C4-2B (cell line): ENCODE results near the gene MGME1.

ENCODE experiments used
- H3K27ac ChIP-seq: fragments of 450-650 bp; 2 replicates; pipeline ENCODE4 v1.5.1; 2017
- ZFX ChIP-seq: fragments of 450-650 bp; IDR thresholded peaks from 2 replicates; pipeline ENCODE4 v1.6.1; 2017
- TF ChIP-seq, protein P1 (sequence below): fragments of 450-650 bp; conservative IDR thresholded peaks from 2 replicates; pipeline ENCODE4 v1.5.1; 2017; ENCODE audit warnings: mild to moderate bottlenecking

MGME1 gene

GRCh38 chr20:17935761-17936160 lies 33.1 kb upstream of the MGME1 start:
- TF ChIP-seq, protein P1, sequence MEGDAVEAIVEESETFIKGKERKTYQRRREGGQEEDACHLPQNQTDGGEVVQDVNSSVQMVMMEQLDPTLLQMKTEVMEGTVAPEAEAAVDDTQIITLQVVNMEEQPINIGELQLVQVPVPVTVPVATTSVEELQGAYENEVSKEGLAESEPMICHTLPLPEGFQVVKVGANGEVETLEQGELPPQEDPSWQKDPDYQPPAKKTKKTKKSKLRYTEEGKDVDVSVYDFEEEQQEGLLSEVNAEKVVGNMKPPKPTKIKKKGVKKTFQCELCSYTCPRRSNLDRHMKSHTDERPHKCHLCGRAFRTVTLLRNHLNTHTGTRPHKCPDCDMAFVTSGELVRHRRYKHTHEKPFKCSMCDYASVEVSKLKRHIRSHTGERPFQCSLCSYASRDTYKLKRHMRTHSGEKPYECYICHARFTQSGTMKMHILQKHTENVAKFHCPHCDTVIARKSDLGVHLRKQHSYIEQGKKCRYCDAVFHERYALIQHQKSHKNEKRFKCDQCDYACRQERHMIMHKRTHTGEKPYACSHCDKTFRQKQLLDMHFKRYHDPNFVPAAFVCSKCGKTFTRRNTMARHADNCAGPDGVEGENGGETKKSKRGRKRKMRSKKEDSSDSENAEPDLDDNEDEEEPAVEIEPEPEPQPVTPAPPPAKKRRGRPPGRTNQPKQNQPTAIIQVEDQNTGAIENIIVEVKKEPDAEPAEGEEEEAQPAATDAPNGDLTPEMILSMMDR = no peak
- TF ChIP-seq ZFX = no peak
- H3K27ac ChIP-seq = no peak overlapping the region

- no peak for TF ChIP-seq ZFX
- TF ChIP-seq, protein P1 = no peak
- H3K27ac ChIP-seq = no peak overlapping the region
Measured at GRCh38 chr20:17936286-17936760, 32.5 kb upstream of the MGME1 start.

DNA sequence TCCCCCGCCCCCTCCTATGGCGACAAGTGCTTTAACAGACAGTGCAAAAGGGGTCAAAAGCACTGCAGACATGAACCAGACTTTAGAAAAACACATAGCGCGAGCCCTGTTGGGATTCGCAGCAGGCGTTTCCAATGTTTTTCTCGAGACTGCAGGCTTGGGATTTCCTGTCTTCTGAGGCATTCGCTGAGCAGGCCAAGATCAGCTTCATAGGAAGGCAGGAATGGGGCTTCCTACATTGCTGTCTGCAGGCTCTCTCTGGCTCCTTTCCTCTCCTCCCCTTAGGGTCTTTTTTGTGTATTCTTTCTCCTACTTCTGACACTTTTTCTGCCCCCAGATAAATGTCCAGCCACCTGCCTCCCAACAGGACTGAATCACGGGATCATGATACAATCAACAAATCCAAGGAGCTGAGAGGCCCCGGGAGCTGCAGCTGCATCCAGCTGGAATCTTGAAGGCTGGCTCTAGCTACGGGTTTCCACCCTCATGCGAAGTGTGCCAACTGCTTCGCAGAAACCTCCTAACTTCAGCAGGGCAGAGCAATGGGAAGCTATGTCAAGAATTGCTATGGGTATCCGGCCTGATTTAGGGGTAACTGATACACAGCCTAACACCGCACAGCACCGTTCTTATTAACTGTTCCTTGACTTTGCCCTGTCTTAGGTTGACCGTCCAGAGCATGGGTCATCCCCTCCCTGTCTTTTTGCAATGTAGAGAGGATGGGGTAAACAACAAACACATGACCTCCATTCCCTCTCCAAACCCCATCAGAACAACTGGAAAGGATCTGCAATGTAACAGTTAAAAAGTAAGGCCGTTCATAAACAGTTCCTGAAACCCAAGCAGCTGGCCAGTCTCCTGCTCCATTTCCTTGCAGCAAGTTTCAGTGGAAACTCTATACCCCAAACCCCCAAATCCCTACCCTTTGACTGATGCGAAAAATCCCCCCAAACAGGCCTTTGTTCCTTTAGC lies 31.8 kb upstream of the MGME1 start:
- no peak overlapping the region for H3K27ac ChIP-seq
- no peak for TF ChIP-seq ZFX
- TF ChIP-seq, protein P1 = no peak

- H3K27ac ChIP-seq = no peak overlapping the region
- TF ChIP-seq, protein P1 = peak; percentile 72
- TF ChIP-seq ZFX = no peak
Measured at GRCh38 chr20:17938871-17939619, 29.8 kb upstream of the MGME1 start.

- TF ChIP-seq ZFX = no peak
- TF ChIP-seq, protein P1 = no peak
- no peak overlapping the region for H3K27ac ChIP-seq
Measured at GRCh38 chr20:17939622-17940223, 29.1 kb upstream of the MGME1 start.

DNA sequence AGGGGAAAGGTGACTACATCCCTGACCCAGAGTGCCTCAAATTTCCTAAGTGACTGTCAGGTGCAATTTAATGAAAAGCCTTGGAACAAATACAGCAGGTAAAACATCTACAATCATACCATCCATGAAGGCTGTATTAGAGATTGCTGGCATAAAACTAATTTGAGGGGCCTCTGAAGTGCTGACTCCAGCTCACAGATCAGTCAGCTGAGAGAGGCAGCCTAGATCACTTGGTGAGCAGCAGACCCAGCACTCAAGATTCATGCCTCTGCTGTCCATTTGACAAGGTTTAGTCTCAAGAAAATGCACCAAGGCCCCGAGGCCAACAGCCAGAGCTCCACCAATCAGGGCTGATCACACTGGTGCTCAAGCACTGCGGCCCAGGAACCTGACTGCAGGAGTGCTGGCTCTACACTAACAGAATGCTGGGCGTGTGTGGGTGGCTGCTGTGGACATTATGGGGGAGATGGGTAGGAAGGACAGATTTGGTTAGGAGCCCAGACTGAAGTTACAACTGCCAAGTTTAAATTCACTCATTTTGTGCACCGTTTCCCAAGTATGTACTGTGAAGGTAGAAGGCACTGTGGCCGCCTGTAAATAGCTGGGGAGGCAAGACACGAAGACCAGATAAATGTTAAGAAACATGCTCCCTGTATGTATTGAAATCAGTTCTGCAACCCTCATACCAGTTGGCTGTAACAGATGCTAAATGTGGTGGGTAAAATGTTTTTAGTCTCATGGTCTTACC lies 28.4 kb upstream of the MGME1 start:
- TF ChIP-seq ZFX = no peak
- TF ChIP-seq, protein P1 = no peak
- H3K27ac ChIP-seq = no peak overlapping the region
